ENCODE results near the gene STXBP4.
"Not testable (repeated sequence)": the region's sequence is repeated elsewhere in the genome, so short reads cannot be mapped to it uniquely, and the experiment has no call there.

Gene STXBP4

DNA sequence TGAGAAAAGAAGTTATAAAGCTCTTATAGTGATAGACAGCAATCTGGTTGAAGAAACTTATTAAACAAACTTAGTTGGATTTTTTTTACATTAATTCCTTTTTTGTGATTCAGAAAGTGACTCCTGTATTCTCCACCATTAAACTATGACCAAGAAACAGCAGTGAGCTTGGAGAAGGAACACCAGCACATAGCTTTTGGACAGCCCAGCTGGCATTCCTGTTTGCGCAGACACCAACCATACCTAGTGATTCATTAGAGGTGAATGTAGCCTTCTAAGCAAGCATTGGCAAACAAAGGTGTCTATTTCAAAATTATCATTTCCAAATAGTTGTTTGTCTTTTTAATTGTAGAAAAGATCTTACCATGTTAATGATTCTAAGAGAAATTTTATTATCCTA lies 94.4 kb downstream of the STXBP4 start:
- no peak for DNase-seq

GRCh38 chr17:55063885-55064874 lies 95.6 kb downstream of the STXBP4 start:
- no peak for DNase-seq

DNA sequence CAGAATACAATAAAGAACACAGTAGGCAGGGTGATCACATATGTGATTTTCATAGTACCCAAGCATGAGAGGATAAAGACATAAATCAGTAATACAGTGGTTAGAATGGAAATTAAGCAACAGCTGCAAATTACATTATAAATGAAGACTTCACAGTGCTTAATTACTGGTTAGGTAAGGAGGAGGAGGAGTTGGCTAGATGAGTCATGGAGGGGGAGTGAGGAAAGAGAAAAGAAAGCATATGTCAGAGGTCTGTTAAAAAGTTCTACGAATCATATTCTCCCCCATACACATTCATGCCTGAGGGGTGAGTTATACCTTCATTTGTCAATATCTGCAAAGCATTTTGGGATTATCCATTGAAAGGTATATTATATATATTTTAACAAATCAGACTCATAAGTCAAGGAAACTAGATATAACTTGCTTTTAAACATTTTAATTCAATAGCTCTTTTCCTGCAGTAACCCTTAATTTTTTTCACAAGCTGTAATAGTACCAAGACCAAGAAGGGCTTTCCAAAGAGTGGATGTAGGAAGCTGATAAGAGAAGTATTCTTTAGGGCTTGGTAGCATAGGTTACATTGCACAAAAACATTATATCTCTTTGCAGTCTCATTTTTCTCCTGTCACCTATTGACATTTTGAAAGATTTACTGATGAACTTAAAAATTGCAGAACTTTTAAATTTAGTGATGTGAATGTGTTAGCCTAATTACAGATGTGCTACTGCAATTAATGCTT lies 99.3 kb downstream of the STXBP4 start:
- no peak for DNase-seq

GRCh38 chr17:55068862-55069811 lies 100.6 kb downstream of the STXBP4 start:
- DNase-seq, result no peak

GRCh38 chr17:55069983-55070529 lies 101.5 kb downstream of the STXBP4 start:
- no peak for DNase-seq

GRCh38 chr17:55072898-55073297 lies 104.3 kb downstream of the STXBP4 start:
- no peak for DNase-seq

- DNase-seq, result not testable (repeated sequence)
Measured at GRCh38 chr17:55073467-55073866, 104.9 kb downstream of the STXBP4 start.

GRCh38 chr17:55081559-55081958 lies 113.0 kb downstream of the STXBP4 start:
- DNase-seq, result no peak

DNA sequence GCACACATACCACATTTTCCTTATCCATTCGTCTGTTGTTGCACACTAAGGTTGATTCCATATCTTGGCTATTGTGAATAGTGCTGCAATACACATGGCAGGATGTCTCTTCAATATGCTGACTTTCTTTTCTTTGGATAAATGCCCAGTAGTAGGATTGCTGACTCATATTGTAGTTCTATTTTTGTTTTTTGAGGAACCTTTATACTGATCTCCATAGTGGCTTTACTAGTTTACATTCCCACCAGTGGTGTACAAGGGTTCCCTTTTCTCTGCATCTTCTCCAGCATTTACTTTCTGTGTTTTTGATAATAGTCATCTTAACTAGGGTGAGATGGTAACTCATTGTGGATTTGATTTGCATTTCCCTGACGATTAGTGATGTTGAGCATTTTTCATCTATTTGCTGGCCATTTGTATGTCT lies 118.1 kb downstream of the STXBP4 start:
- peak; percentile 16 for DNase-seq

DNA sequence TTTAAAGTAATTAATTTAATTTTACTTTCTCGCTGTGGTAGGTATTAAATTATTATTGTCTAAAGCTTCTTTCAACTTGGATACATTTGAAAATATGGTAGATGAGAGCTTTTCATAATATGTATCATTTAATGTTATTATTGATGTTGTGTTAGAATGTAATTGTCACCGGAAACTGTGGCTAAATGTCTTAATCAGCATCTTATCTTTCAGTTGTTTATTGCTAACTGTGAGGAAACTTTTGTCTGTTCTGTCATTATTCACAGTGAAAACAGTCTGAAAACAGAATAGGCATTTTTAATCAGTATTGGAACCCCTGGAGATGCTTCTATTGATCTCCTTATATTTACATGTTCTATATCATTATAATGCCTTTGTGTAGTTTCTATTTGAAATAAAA lies 120.7 kb downstream of the STXBP4 start:
- no peak for DNase-seq

DNA sequence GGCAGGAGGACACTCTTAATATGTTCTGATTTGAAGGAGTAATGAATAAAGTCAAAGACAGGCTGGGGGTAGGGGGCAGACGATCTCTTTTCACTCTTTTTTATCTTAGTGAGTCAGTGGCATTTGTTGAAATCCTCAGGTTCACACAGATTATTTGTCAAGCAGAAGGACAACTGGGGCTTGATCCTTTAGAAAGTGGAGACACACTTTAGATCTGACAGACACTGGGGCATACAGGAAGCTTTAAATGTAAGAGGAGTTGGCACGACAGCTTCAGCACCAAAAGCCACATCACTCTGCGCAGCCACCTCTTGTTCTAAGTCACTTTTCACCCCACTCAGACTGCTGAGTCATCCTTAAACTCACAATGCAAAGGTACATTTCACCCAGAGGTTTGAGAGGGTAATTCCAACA lies 121.5 kb downstream of the STXBP4 start:
- peak; percentile 42 for DNase-seq

GRCh38 chr17:55093353-55093752 lies 124.8 kb downstream of the STXBP4 start:
- DNase-seq, result no peak

DNA sequence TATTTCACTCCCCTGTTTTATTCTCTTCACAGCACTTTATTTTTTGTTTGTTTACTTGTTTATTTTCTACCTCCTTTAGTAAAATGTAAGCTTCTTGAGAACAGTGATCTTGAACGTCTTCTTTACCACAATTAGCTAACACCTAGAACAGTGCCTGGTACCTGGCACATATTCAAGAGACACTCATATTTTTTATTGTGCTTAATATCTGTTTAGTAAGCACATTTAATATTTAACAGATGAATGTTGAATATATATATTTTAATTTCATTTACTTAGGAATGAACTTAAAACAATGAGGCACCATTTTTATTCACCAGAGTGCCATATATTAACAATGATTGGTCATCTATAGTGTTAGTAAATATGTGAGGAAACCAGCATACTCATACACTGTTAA lies 130.2 kb downstream of the STXBP4 start:
- DNase-seq, result no peak

DNA sequence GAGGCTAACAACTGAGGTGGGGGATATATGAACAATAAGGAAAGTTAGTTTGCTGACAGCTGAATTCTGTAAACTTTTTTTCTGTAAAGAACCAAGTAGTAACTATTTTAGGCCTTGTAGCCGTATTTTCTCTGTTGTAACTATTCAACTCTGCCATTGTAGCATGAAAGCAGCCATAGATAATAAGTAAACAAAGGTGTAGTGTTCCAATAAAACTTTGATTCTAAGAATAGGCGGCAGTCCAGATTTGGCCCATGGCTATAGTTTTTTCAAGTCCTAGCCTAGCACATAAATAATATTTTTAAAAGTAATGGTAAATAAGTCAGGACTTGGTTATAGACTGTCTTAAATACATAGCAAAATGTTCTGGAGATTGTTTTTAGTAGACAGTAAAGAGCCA lies 142.0 kb downstream of the STXBP4 start:
- no peak for DNase-seq

GRCh38 chr17:55114283-55114682 lies 145.7 kb downstream of the STXBP4 start:
- no peak for DNase-seq

DNA sequence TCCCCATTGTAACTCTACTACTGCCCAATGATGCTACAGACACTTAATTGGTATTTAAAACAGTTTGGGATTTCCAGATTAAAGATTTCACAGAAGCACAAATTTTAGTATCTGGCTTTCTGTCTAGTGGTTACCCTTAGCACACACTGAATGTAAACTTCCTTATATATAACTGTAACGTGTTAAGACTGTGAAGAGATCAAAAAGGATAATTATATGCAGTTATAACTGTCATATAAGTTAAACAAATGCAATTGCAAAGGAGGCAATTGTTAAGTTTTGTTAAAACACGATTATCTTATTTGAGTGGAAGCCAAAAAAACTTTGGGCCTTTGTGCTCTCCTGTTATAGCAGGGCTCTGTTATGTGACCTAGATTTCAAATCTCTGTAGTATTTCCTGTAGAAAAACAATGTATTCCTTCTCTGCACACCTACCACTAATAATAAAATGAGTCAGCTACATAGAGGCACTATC lies 147.9 kb downstream of the STXBP4 start:
- DNase-seq, result no peak

- no peak for DNase-seq
Measured at GRCh38 chr17:55117164-55117563, 148.6 kb downstream of the STXBP4 start.

GRCh38 chr17:55120651-55121050 lies 152.1 kb downstream of the STXBP4 start:
- no peak for DNase-seq

GRCh38 chr17:55121268-55121667 lies 152.7 kb downstream of the STXBP4 start:
- no peak for DNase-seq

GRCh38 chr17:55122114-55122513 lies 153.5 kb downstream of the STXBP4 start:
- DNase-seq, result no peak

GRCh38 chr17:55124730-55125360 lies 156.3 kb downstream of the STXBP4 start:
- DNase-seq, result no peak

DNA sequence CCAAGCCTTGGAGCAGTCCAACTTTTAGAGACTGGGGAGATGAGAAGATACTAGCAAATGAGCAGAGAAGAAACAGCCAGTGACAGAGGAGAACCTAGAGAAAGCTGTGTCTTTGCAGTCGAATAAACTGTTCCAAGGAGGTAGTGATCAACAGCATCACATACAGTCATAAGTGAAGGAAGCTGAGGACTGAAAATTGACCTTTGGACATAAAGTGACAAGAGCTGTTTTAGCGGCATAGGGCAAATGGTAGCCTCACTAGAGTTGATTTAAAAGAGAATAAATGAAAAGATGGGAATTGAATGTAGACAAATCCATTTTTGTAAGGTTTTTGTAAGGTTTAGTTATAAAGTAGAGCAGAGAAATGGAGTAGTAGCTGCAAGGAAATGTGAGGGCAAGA lies 165.0 kb downstream of the STXBP4 start:
- no peak for DNase-seq
